ENCODE measurements around the gene ZBTB46.

DNA sequence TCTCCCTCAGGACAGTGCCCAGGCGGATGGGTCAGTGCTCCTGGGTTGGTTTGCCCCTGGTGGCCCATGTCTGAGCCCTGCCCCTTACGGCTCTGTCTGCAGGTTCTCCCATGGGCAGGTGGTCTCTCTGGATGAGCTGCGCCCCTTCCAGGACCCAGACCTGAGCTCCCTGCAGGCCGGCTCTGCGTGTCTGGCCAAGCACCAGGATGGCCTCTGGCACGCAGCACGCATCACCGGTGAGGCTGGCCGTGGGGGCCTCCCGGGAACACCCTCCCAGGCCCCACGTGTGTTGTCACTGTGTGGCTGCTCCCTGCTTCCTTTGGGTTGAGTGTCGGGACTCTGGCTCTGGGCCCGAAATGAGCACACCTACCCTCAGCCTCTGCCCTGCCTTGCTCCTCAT, 97.9 kb downstream of the ZBTB46 start:
- TF ChIP-seq, protein P1, sequence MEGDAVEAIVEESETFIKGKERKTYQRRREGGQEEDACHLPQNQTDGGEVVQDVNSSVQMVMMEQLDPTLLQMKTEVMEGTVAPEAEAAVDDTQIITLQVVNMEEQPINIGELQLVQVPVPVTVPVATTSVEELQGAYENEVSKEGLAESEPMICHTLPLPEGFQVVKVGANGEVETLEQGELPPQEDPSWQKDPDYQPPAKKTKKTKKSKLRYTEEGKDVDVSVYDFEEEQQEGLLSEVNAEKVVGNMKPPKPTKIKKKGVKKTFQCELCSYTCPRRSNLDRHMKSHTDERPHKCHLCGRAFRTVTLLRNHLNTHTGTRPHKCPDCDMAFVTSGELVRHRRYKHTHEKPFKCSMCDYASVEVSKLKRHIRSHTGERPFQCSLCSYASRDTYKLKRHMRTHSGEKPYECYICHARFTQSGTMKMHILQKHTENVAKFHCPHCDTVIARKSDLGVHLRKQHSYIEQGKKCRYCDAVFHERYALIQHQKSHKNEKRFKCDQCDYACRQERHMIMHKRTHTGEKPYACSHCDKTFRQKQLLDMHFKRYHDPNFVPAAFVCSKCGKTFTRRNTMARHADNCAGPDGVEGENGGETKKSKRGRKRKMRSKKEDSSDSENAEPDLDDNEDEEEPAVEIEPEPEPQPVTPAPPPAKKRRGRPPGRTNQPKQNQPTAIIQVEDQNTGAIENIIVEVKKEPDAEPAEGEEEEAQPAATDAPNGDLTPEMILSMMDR (IDR thresholded peaks at IDR 0.05): no peak
- no peak for TF ChIP-seq POLR2AphosphoS5 (IDR thresholded peaks at IDR 0.05)
- no peak for TF ChIP-seq POLR2A (IDR thresholded peaks at IDR 0.05)

Data from prostate gland (tissue), 2 donors.